IPS-18c (cell line): ENCODE measurements around the gene MOGAT2.
A peak's percentile ranks its signal among the peaks of the same experiment; 100 is the strongest.
"Not testable (repeated sequence)": the region's sequence is repeated elsewhere in the genome, so short reads cannot be mapped to it uniquely, and the experiment has no call there.

Source experiments
- H3K4me3 ChIP-seq: 2 replicates; pipeline ENCODE4 v1.7.0; 2013; ENCODE audit warnings: low read depth, mild to moderate bottlenecking, low read length, moderate library complexity; ENCODE audit not compliant: insufficient read depth
- H3K9me3 ChIP-seq: one replicate; pipeline ENCODE4 v1.6.1; 2013; ENCODE audit warnings: mild to moderate bottlenecking, low read length, moderate library complexity; ENCODE audit not compliant: control insufficient read depth, insufficient read depth

Gene MOGAT2

DNA sequence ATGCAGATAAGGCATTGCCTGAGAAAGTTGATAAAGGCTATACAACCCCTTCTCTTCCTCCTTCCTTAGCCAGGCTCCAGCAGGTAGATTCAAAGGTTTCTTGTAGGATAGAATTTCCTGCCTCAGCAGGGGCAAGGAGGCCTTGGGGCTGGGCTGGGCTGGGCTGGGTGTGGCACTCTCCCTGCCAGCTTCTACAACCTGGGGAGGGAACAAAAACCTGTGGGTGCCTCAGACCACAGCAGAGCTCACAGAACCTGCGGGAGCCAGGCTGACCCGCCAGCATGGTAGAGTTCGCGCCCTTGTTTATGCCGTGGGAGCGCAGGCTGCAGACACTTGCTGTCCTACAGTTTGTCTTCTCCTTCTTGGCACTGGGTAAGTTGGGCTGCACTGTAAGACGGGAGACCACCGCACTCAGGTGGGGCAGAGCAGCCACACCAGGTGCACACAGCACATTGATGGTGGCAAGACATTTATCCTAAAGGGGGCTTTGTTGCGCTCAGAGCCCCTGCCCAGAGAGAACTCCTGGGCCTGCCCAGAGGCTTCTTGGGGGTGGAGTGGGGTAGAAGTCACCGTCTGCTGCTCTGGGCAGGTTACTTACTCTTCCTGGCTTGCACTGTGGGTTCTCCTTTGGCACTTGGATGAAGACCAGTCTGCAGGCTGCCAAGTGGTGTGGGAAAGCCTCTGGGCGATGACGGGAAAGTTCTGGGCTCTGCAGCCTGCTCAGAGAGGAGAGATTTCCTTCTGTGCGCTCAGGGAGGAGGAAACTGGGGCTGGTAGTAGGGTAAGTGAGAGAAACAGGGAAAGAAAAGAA lies at the start of gene MOGAT2:
TSS of gene MOGAT2 (plus strand) at position 231 of the 811 bp plus-strand sequence. CDS start at position 282, 51 bp downstream.
- Histone ChIP-seq H3K9me3 (no peaks in the 10 kb centered on the region), H3K4me3 (no peak within 1 kb of the TSS)

DNA sequence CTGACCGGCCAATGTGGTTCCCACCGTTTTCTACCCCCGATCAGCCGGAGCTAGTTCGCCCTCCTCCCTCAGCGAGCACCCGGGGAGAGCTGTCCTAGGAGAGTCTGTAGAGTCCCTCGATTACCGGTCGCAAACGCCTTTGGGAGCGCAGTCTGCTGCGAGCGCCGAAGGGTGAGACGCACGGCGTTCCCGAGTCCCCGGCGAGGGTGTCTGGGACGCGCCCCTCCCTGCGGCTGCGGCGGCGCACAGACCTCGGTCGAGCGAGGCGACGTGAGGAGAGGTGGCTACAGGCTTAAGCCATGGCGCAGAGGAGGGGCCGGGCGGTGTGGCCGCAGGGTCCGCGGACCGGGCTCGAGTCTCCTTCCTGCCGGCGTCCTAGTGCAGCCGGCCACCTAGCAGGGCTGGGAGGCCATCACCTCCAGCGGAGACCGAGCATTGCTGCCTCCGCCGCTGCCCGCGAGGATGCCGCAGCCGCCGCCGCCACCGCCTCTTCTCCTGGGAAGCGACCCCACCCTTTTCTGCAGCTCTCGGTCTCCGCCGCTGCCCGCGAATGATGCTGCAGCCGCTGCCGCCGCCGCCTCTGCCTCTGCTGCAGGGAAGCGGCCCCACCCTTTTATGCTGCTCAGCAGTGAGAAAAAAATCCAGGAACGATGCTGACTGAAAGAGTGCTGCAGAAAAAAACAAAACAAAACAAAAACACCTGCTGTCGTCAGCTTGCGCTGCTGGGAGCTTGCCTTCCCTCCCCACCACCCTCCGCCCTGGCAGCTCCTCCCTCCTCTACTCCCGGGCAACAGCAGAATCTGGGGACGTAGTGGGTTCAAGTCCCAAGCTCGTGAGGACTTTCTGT lies 49.0 kb upstream of the MOGAT2 start, which contains the start of gene MAP6:
TSS of gene MAP6 (minus strand) at position 588 of the 847 bp plus-strand sequence. CDS start 669 bp downstream, outside the sequence.
- Histone ChIP-seq H3K9me3 (peaks cover 2% of the 10 kb centered on the region), H3K4me3 (peak within 1 kb of the TSS; percentile 61)

DNA sequence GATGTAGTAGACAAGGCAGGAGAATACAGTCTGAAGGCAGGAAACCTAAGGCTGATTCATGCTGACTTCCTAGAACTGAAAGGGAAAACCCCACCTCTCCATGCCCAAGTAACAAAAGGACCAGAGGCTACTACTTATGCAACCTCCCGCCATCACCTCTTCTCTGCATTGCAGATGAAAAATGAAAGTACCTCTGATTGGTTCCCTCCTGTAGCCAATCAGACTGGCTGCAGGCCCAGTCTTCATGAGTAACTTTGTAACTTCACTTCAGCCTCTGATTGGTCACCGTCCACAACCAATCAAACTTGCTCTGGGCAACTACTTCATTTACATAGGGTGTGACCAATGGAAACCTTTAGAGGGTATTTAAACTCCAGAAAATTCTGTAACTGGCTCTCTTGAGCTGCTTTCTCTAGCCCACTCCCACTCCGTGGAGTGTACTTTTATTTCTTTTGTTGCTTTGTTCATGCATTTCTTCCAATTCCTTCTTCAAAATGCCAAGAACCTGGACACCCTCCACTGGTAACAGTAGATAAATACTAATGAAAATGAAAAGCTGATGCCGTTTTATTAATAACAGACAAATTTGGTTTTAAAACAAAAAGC lies 43.6 kb upstream of the MOGAT2 start:
- Histone ChIP-seq H3K9me3 (no peaks in the 10 kb centered on the region), H3K4me3 (no peak overlapping the region)

DNA sequence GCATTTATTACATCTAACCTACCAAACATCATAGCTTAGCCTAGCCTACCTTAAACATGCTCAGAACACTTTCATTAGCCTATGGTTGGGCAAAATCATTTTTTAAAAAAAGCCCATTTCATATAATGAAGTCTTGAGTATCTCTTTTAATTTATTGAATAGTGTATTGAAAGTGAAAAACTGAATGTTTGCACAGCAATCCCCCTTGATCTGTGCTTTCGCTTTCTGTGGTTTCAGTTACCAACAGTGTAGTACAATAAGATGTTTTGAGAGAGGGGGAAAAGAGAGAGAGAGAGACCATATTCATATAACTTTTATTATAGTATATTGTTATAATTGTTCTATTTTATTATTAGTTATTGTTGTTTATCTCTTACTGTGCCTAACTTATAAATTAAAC lies 40.4 kb upstream of the MOGAT2 start:
- Histone ChIP-seq H3K4me3 (no peak overlapping the region), H3K9me3 (no peaks in the 10 kb centered on the region)

DNA sequence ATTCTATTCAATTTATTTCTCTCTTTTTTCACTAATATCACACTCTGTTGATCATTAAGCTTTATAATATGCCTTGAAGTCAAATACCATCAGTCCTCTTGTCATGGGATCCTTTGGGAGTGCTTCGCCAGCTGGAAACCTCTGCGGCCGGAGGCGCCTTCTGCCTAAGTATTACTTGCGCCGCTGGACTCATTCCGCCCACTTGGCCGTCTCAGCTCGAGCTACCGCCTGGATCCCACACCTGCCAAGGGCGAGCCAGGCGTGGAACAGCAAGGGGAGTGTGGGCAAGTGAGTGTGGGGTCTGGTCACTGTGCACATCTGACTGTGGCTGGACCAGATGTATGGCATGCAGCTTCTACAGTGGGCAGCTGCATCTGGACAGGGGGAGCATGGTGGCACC lies 39.7 kb upstream of the MOGAT2 start:
- Histone ChIP-seq H3K4me3 (no peak overlapping the region), H3K9me3 (no peaks in the 10 kb centered on the region)

DNA sequence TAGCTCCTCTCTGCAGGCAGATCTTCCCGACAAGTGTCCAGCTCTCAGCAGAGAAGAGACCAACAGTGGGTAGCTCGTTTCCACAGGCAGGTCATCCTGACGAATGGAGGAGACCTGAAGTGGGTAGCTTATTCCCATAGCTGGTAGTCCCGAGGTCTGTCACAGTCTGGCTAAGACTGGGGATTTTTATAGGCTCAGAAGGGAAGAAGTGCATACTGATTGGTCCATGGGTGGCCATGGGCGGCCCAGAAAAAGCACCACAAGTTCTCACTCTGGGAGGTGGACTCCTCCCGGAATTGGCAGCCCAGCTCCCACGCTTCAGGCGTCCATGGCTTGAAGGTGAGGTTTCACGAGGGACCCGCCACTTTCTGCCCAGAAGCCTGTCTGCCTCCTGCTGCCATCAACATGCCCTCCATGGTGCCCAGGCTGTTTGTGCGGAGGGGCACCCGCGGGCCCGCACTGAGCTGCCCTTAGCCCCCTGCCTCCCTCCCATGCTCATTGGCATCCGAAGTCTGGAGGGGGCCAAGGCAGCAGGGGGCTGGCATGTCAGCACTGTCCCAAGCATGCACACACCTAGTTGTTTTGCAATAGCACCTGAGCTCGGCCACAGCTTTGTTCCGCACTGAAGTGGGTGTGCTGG lies 38.9 kb upstream of the MOGAT2 start:
- no peak overlapping the region for H3K4me3 ChIP-seq
- no peaks in the 10 kb centered on the region for H3K9me3 ChIP-seq

DNA sequence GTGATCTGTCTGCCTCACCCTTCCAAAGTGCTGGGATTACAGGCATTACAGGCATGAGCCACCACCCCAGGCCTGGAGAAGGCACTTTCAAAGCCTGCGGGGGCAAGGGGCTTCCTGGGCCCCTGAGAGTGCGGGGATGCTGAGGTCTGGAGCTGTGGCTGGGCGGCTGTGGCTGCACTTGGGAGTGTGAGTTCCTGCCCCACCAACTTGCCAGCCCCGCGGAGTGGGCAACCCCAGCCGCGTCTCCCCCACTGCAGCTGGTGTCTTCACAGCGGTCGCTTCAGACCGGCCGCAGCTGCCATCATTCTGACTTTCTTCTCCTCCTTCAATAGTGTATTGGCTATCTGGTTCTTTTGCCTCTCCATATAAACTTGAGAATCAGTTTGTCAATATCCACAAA lies 38.1 kb upstream of the MOGAT2 start:
- Histone ChIP-seq H3K9me3 (no peaks in the 10 kb centered on the region), H3K4me3 (no peak overlapping the region)

DNA sequence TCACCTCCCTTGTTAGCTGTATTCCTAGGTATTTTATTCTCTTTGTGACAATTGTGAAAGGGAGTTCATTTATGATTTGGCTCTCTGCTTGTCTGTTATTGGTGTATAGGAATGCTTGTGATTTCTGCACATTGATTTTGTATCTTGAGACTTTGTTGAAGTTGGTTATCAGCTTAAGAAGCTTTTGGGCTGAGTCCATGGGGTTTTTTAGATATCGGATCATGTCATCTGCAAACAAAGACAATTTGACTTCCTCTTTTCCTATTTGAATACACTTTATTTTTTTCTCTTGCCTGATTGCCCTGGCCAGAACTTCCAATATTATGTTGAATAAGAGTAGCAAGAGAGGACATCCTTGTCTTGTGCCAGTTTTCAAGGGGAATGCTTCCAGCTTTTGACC lies 33.8 kb upstream of the MOGAT2 start:
- not testable (repeated sequence) for H3K4me3 ChIP-seq, H3K9me3 ChIP-seq

DNA sequence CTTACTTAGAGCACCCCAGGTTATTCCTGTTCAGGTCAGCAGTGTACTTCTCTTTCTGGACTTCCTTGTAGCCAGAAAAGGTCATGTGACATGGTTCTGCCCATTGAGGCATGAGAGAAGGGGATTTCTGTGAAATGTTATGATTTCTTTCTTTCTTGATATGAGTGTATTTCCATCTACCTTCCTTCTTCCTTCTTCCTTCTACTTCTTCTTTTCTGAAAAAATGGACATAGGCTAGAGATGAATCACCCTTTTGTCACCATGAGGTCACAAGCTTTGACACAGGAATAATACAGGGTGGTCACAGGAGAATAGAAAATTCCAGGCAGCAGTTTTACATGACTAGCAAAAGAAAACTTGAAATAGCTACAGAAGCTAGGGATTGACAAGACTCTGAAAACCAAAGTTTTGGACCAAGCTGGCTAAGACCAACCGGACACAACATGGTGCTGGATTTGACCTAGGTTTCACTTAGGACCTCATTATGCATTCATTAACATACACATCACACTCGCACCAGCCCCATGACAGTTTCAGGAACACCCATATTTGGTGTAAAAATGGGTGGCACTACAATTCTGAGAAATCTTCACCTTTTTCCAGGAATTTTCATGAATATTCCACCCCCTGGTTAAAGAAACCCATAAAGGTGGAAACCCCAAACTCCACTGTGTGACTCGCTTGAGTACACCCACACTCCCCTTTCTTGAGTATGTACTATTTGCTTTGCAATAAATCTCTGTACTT lies 27.6 kb upstream of the MOGAT2 start:
- no peak overlapping the region for H3K4me3 ChIP-seq

DNA sequence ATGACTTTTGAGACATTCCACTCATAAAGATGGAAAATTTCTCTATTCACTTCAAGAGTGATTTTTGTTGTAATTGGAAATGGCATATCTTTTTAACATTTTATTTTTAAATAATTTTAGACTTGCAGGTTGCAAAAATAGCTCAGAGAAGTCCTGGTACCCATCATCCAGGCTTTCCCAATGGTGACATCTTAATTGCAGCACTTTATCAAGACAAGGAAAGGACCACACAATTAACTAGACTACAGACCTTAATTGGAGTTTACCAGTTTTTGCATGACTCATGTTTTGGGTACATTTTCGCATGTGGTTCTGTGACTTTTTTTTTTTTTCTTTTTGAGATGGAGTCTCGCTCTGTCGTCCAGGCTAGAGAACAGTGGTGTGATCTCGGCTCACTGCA lies 25.8 kb upstream of the MOGAT2 start:
- peaks cover 2% of the 10 kb centered on the region for H3K9me3 ChIP-seq
- H3K4me3 ChIP-seq: no peak overlapping the region

More for the DNA sequence above, 27.6 kb upstream of the MOGAT2 start:
- H3K9me3 ChIP-seq: peaks cover 2% of the 10 kb centered on the region

DNA sequence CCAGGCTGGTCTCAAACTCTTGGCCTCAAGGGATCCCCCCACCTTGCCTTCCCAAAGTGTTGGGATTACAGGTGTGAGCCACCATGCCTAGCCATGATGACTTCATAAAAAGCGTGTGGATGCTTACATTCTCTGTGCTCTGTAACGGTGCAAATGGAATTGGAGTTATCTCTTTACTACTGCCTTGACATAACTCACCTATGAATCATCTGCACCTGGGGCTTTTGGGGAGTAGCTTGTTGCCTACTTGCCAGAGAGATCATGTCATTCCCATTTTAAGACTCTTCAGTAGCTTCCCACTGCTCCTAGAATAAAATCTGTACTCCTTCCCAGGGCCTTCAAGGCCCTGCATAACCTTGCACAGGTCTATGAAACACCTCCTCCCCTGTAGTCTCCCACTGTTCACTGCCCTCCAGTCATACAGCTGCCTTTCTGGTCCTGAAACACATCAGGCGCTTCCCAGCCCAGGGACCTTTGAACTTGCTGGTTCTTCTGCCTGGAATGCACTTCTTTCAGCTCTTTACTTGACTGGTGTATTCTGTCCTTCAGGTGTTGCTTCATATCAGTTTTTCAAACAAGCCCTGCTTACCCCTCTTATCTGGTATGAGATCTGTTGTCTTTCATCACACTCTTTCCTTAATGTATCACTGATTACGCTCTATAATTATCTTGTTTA lies 19.6 kb upstream of the MOGAT2 start:
- H3K9me3 ChIP-seq: no peaks in the 10 kb centered on the region
- H3K4me3 ChIP-seq: no peak overlapping the region

DNA sequence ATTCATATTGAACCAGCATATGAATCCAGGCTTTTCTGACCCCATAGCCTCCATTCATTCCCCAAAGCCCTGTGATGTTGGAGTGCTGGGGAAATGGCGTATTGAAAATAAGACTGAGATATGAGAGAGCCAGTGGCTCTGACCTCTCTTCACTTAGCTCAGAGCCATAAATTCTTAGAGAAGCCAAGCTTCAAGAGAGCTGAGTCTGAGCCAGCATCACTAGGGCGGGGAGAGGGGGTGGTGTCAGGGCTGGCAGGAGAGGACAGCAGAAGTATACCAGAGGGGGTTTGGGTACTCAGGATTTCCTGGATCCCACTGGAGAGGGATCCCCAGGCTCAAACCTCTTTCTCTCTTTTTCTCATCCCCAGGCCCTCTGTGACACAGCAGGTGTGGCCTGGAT lies 16.7 kb upstream of the MOGAT2 start:
- Histone ChIP-seq H3K9me3 (no peaks in the 10 kb centered on the region), H3K4me3 (no peak overlapping the region)

DNA sequence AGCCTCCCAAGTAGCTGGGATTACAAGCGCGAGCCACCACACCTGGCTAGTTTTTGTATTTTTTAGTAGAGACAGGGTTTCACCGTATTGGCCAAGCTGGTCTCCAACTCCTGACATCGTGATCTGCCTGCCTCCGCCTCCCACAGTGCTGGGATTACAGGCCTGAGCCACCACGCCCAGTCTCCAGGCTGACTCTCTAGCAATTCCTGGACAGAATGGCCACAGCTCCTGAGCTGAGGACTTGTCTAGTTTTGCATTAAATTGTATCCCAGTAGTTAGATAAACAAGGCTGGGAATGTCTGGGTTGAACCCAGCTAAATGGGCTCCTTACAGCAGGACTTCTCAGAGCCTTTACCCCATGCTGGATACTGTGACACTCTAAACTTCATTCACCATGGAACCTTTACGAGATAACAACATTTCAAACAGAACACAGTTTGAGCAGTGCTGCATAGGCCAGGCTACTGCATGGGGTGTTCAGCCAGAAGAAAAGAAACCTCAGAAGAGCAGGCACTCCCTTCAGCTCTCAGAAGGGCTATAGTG lies 13.9 kb upstream of the MOGAT2 start:
- peaks cover 2% of the 10 kb centered on the region for H3K9me3 ChIP-seq
- H3K4me3 ChIP-seq: no peak overlapping the region

DNA sequence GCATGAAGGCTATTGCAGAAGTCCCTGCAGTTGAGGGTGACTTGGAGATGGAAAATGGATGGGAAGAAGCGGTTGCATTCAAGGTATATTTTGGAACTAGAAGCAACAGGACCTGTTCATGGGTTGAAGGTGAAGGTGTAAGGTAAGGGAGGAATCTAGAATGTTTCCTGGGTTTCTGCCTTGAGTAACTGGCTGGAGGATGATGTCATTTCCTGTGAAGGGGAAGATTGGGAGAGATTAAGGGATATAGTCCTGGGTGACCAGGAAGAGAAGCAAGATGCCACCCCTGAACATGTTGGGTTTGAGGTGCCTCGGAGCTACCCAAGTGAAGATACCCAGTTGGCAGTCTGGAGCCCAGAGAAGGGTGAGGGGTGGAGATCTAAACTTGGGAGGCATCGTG lies 12.1 kb upstream of the MOGAT2 start:
- H3K4me3 ChIP-seq: no peak overlapping the region
- peaks cover 2% of the 10 kb centered on the region for H3K9me3 ChIP-seq

DNA sequence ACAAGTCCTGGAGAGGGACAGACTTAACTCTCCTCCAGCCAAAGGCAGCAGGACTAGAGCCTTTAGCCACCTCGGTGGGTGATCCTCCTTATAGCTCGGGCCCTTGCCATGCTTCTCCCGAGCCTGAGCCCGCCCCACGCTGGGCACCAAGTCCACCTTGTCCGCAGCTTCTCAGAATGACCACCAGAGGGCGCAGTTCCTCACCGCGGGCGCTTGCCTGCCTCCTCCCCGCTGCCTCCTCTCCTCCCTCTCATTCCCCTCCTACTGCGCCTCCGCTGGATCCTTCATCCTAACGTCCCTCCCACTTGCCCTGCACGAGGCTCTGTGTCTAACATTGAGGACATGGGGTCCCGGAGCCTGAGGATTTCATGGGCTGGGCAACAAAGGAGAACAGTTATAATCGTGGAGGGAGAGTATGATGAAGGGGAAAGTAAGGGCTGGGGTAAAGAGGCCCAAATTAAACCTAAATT lies 11.3 kb upstream of the MOGAT2 start:
- no peak overlapping the region for H3K4me3 ChIP-seq
- peaks cover 2% of the 10 kb centered on the region for H3K9me3 ChIP-seq

DNA sequence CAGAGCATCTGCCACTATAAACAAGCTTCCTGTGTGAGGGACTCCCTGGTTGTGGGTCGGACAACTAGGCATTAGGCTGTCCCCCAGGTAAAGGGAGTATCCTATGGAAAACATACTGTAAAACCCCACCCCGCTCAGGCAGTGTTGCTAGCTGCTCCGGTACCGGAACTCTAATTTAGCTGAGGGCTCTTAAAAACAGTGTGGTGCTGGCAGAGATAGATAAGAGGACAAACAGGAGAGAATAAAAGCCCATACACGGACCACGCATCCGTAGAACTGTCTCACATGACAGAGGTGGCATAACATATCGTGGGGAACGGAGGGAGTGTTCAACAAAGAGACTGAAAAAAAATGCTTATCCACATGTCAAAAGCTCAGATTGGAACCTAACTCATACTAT lies 3.4 kb upstream of the MOGAT2 start:
- Histone ChIP-seq H3K4me3 (no peak overlapping the region), H3K9me3 (no peaks in the 10 kb centered on the region)
